ENCODE measurements around the gene C2CD2L.

C2CD2L gene

GRCh38 chr11:119084663-119085436 is 22.3 kb upstream of the C2CD2L start, which contains the start of gene HMBS:
Gene HMBS, plus strand, starts transcription at chr11:119084881. Its CDS starts 153 bp downstream, at chr11:119085034.
- peak within 1 kb of the TSS; percentile 75 for H3K4me3 ChIP-seq
- peaks cover 33% of the 10 kb centered on the region for H3K4me1 ChIP-seq
- TF ChIP-seq Cebpa-rat (IDR thresholded peaks at IDR 0.05) = peak; percentile 65
- peaks cover 29% of the 10 kb centered on the region for H3K36me3 ChIP-seq
- H3K9me3 ChIP-seq = no peaks in the 10 kb centered on the region
- H3K4me2 ChIP-seq = peak within 1 kb of the TSS; percentile 97
- H3K27me3 ChIP-seq = no peaks in the 10 kb centered on the region
- H3K9ac ChIP-seq = peak within 1 kb of the TSS; percentile 86
- no peaks in the 10 kb centered on the region for H4K20me1 ChIP-seq
- H3K27ac ChIP-seq = peak within 1 kb of the TSS; percentile 83

- no peaks in the 10 kb centered on the region for H4K20me1 ChIP-seq
- H3K9ac ChIP-seq = peak overlapping the region; percentile 86
- H3K9me3 ChIP-seq = no peaks in the 10 kb centered on the region
- peak overlapping the region; percentile 75 for H3K4me3 ChIP-seq
- H3K27ac ChIP-seq = peak overlapping the region; percentile 83
- peaks cover 38% of the 10 kb centered on the region for H3K4me1 ChIP-seq
- TF ChIP-seq Cebpa-rat (IDR thresholded peaks at IDR 0.05) = no peak
- H3K27me3 ChIP-seq = no peaks in the 10 kb centered on the region
- H3K4me2 ChIP-seq = peak overlapping the region; percentile 97
- H3K36me3 ChIP-seq = peaks cover 23% of the 10 kb centered on the region
Observed at GRCh38 chr11:119085437-119085847, 21.7 kb upstream of the C2CD2L start.

GRCh38 chr11:119087123-119087522 is 20.0 kb upstream of the C2CD2L start:
- Histone ChIP-seq H3K27ac (no peak overlapping the region), H3K4me2 (peak overlapping the region; percentile 97; the same call in 1 of the 2 replicates)

GRCh38 chr11:119087747-119088241 is 19.4 kb upstream of the C2CD2L start:
- Histone ChIP-seq H3K9ac (peak overlapping the region; percentile 22; the same call in 1 of the 2 replicates), H3K36me3 (peaks cover 15% of the 10 kb centered on the region), H3K4me1 (peaks cover 62% of the 10 kb centered on the region), H3K4me2 (peak overlapping the region; percentile 97; the same call in 1 of the 2 replicates), H4K20me1 (peaks cover 16% of the 10 kb centered on the region), H3K4me3 (no peak overlapping the region), H3K27ac (no peak overlapping the region), H3K27me3 (no peaks in the 10 kb centered on the region), H3K9me3 (no peaks in the 10 kb centered on the region)
- TF ChIP-seq Cebpa-rat (IDR thresholded peaks at IDR 0.05) = no peak

More at GRCh38 chr11:119087123-119087522, 20.0 kb upstream of the C2CD2L start:
- Histone ChIP-seq H3K27me3 (no peaks in the 10 kb centered on the region), H4K20me1 (peaks cover 10% of the 10 kb centered on the region), H3K9ac (peak overlapping the region; percentile 22; the same call in 1 of the 2 replicates), H3K4me1 (peaks cover 55% of the 10 kb centered on the region), H3K36me3 (peaks cover 15% of the 10 kb centered on the region), H3K4me3 (no peak overlapping the region), H3K9me3 (no peaks in the 10 kb centered on the region)
- no peak for TF ChIP-seq Cebpa-rat (IDR thresholded peaks at IDR 0.05)

GRCh38 chr11:119088406-119088805 is 18.7 kb upstream of the C2CD2L start:
- H3K9ac ChIP-seq = no peak overlapping the region
- H4K20me1 ChIP-seq = peaks cover 22% of the 10 kb centered on the region
- H3K4me1 ChIP-seq = peaks cover 68% of the 10 kb centered on the region
- TF ChIP-seq Cebpa-rat (IDR thresholded peaks at IDR 0.05) = no peak
- no peak overlapping the region for H3K4me3 ChIP-seq
- no peaks in the 10 kb centered on the region for H3K27me3 ChIP-seq
- H3K9me3 ChIP-seq = no peaks in the 10 kb centered on the region
- peaks cover 21% of the 10 kb centered on the region for H3K36me3 ChIP-seq
- H3K4me2 ChIP-seq = no peak overlapping the region
- no peak overlapping the region for H3K27ac ChIP-seq

- H3K4me3 ChIP-seq = no peak overlapping the region
- peaks cover 29% of the 10 kb centered on the region for H3K36me3 ChIP-seq
- no peak for TF ChIP-seq Cebpa-rat (IDR thresholded peaks at IDR 0.05)
- peaks cover 32% of the 10 kb centered on the region for H4K20me1 ChIP-seq
- H3K4me1 ChIP-seq = peaks cover 66% of the 10 kb centered on the region
- no peak overlapping the region for H3K9ac ChIP-seq
- H3K4me2 ChIP-seq = no peak overlapping the region
- H3K27ac ChIP-seq = no peak overlapping the region
- no peaks in the 10 kb centered on the region for H3K27me3 ChIP-seq
- H3K9me3 ChIP-seq = no peaks in the 10 kb centered on the region
Observed at GRCh38 chr11:119089319-119089718, 17.8 kb upstream of the C2CD2L start.

- H3K4me1 ChIP-seq = peaks cover 60% of the 10 kb centered on the region
- no peak overlapping the region for H3K4me3 ChIP-seq
Observed at GRCh38 chr11:119091178-119091577, 16.0 kb upstream of the C2CD2L start.

GRCh38 chr11:119091966-119092879 is 14.9 kb upstream of the C2CD2L start:
- peak overlapping the region; percentile 96; the same call in 1 of the 2 replicates for H3K27ac ChIP-seq
- H3K9me3 ChIP-seq = no peaks in the 10 kb centered on the region
- H3K9ac ChIP-seq = peak overlapping the region; percentile 97
- peaks cover 39% of the 10 kb centered on the region for H4K20me1 ChIP-seq
- H3K4me3 ChIP-seq = peak overlapping the region; percentile 98
- peaks cover 60% of the 10 kb centered on the region for H3K4me1 ChIP-seq
- H3K36me3 ChIP-seq = peaks cover 42% of the 10 kb centered on the region
- no peaks in the 10 kb centered on the region for H3K27me3 ChIP-seq
- H3K4me2 ChIP-seq = peak overlapping the region; percentile 90
- TF ChIP-seq Cebpa-rat (IDR thresholded peaks at IDR 0.05) = no peak

More at GRCh38 chr11:119091178-119091577, 16.0 kb upstream of the C2CD2L start:
- Histone ChIP-seq H3K4me2 (peak overlapping the region; percentile 90), H3K27me3 (no peaks in the 10 kb centered on the region), H3K9ac (peak overlapping the region; percentile 97; the same call in 1 of the 2 replicates), H3K36me3 (peaks cover 31% of the 10 kb centered on the region), H3K27ac (no peak overlapping the region), H4K20me1 (peaks cover 39% of the 10 kb centered on the region), H3K9me3 (no peaks in the 10 kb centered on the region)
- no peak for TF ChIP-seq Cebpa-rat (IDR thresholded peaks at IDR 0.05)

Measured in BLaER1 (cell line).